H1 (cell line): ENCODE measurements around the gene CYP2W1. TPM values are rescaled to one million over a fixed set of nuclear protein-coding genes. Genes with fewer than 3 reads are reported as not detected.

ENCODE experiments used
- EGR1 ChIP-seq: IDR thresholded peaks from 2 replicates; pipeline ENCODE4 v1.6.1; 2011; ENCODE audit warnings: low read depth, low read length, borderline replicate concordance
- polyA plus RNA-seq, 7 experiments: library from polyadenylated mRNA; depleted of rRNA in 3 of 7; stranded (reverse) in 5 of 7; unstranded in 2 of 7; fragments of >200 nt in 5 of 7; fragments of 200-250 nt in 2 of 7; gene quantifications; 1 replicate in 5 of 7; 2 replicates in 1 of 7; 4 replicates in 1 of 7; pipeline versions ENCODE4 v1.2.1 to v1.2.3, GENCODE V29; 2011 to 2013; ENCODE audit warnings: missing spikeins in 2 of 7, mixed read lengths in 2 of 7
- total RNA-seq: library from RNA; stranded (reverse); fragmentation: NEBNext Ultra II Directional; extraction: Animal tissue kit (Norgen Biotek cat#: 25700); gene quantifications from 2 replicates; pipeline ENCODE4 v1.2.1, GENCODE V29; 2021
- TF ChIP-seq, protein P1 (sequence below): IDR thresholded peaks from 2 replicates; pipeline ENCODE4 v1.6.1; 2012; ENCODE audit warnings: low read length, inconsistent platforms

Gene CYP2W1
- total and polyA plus RNA-seq, 2 of the 8 experiments (the other 6 are each of a cell fraction or from before 2014, with no cell fraction given): not detected

DNA sequence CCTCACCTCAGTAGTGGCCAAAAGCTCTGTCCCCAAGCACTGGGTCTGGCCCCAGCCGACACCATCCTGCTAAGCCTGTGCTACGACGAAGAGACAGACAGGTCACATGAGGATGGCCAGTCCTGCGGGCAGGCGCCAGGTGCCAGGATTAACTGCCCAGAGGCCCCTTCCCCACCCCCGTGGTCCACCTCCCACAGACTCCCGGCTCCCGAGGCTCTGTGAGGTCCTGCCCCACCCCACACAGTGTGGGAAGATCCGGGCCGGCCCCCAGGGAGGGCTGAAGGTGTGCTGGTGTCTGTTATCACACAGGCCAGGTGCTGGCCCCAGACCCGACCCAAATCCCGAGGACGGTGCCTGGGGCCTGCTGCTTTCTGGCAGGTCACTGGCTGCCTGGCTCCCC is 27.2 kb downstream of the CYP2W1 start (continued):
- TF ChIP-seq, protein P1, sequence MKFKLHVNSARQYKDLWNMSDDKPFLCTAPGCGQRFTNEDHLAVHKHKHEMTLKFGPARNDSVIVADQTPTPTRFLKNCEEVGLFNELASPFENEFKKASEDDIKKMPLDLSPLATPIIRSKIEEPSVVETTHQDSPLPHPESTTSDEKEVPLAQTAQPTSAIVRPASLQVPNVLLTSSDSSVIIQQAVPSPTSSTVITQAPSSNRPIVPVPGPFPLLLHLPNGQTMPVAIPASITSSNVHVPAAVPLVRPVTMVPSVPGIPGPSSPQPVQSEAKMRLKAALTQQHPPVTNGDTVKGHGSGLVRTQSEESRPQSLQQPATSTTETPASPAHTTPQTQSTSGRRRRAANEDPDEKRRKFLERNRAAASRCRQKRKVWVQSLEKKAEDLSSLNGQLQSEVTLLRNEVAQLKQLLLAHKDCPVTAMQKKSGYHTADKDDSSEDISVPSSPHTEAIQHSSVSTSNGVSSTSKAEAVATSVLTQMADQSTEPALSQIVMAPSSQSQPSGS: no peak
- TF ChIP-seq EGR1: no peak
- TF ChIP-seq, all 59 proteins: peak for 0
